TTC549 (cell line): ENCODE results near the gene LEFTY2.
"Not testable (repeated sequence)": the region's sequence is repeated elsewhere in the genome, so short reads cannot be mapped to it uniquely, and the experiment has no call there.

ENCODE experiments used
- FAIRE-seq: peaks from 2 replicates; lab custom pipeline; 2012; peaks lifted over from hg19 to GRCh38; lab: Jason Lieb, UNC

LEFTY2 gene

GRCh38 chr1:225941187-225941941 is at the start of gene LEFTY2:
LEFTY2 (minus strand) TSS chr1:225941220; CDS start chr1:225941140, 80 bp downstream.
- no peak for FAIRE-seq

GRCh38 chr1:225987491-225988316 is 46.7 kb upstream of the LEFTY2 start:
- peak; percentile 98 for FAIRE-seq

- no peak for FAIRE-seq
These were observed 40.7 kb upstream of the LEFTY2 start for GRCh38 chr1:225981714-225982113.

- no peak for FAIRE-seq
These were observed 39.2 kb upstream of the LEFTY2 start for GRCh38 chr1:225980005-225980836.

GRCh38 chr1:225979421-225979820 is 38.4 kb upstream of the LEFTY2 start:
- no peak for FAIRE-seq

- no peak for FAIRE-seq
These were observed 37.1 kb upstream of the LEFTY2 start for GRCh38 chr1:225977937-225978748.

GRCh38 chr1:225975146-225975545 is 34.1 kb upstream of the LEFTY2 start:
- not testable (repeated sequence) for FAIRE-seq

- FAIRE-seq = no peak
These were observed 33.4 kb upstream of the LEFTY2 start for GRCh38 chr1:225974454-225974853.

- no peak for FAIRE-seq
These were observed 32.1 kb upstream of the LEFTY2 start for GRCh38 chr1:225973158-225973557.

- no peak for FAIRE-seq
These were observed 31.5 kb upstream of the LEFTY2 start for GRCh38 chr1:225972344-225973152.

- FAIRE-seq = not testable (repeated sequence)
These were observed 29.7 kb upstream of the LEFTY2 start for GRCh38 chr1:225970592-225971157.

- not testable (repeated sequence) for FAIRE-seq
These were observed 28.7 kb upstream of the LEFTY2 start for GRCh38 chr1:225969751-225970150.

GRCh38 chr1:225965231-225965630 is 24.2 kb upstream of the LEFTY2 start:
- FAIRE-seq = no peak

- no peak for FAIRE-seq
These were observed 22.9 kb upstream of the LEFTY2 start for GRCh38 chr1:225963735-225964530.

GRCh38 chr1:225962440-225962975 is 21.5 kb upstream of the LEFTY2 start:
- no peak for FAIRE-seq

- FAIRE-seq = no peak
These were observed 20.8 kb upstream of the LEFTY2 start for GRCh38 chr1:225961659-225962439.

GRCh38 chr1:225958041-225958440 is 17.0 kb upstream of the LEFTY2 start:
- FAIRE-seq = no peak

- FAIRE-seq = no peak
These were observed 13.7 kb upstream of the LEFTY2 start for GRCh38 chr1:225954753-225955152.
